ENCODE results near the gene IL4R. TPM values are rescaled to one million over a fixed set of nuclear protein-coding genes. Genes with fewer than 3 reads are reported as not detected.

The IL4R gene
- total RNA-seq, 1 donor from 2014 or later = 143 TPM

GRCh38 chr16:27303256-27304100 lies 10.3 kb upstream of the IL4R start:
- H3K36me3 ChIP-seq = no peaks in the 10 kb centered on the region
- intact Hi-C loops (cut with DNase I) = no loop called here
- DNase-seq (no peak), ATAC-seq (no peak)
- no peaks in the 10 kb centered on the region for H3K9me3 ChIP-seq
- TF ChIP-seq, protein P1, sequence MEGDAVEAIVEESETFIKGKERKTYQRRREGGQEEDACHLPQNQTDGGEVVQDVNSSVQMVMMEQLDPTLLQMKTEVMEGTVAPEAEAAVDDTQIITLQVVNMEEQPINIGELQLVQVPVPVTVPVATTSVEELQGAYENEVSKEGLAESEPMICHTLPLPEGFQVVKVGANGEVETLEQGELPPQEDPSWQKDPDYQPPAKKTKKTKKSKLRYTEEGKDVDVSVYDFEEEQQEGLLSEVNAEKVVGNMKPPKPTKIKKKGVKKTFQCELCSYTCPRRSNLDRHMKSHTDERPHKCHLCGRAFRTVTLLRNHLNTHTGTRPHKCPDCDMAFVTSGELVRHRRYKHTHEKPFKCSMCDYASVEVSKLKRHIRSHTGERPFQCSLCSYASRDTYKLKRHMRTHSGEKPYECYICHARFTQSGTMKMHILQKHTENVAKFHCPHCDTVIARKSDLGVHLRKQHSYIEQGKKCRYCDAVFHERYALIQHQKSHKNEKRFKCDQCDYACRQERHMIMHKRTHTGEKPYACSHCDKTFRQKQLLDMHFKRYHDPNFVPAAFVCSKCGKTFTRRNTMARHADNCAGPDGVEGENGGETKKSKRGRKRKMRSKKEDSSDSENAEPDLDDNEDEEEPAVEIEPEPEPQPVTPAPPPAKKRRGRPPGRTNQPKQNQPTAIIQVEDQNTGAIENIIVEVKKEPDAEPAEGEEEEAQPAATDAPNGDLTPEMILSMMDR (IDR thresholded peaks at IDR 0.05) = no peak
- no peaks in the 10 kb centered on the region for H3K27me3 ChIP-seq (ENCODE audit: low read depth)
- no peak overlapping the region for H3K4me3 ChIP-seq
- H3K27ac ChIP-seq = no peak overlapping the region
- peaks cover 13% of the 10 kb centered on the region for H3K4me1 ChIP-seq

- TF ChIP-seq, protein P1 (IDR thresholded peaks at IDR 0.05) = no peak
- H3K36me3 ChIP-seq = no peaks in the 10 kb centered on the region
- no peak overlapping the region for H3K4me3 ChIP-seq
- no peaks in the 10 kb centered on the region for H3K27me3 ChIP-seq (ENCODE audit: low read depth)
- H3K9me3 ChIP-seq = no peaks in the 10 kb centered on the region
- no peak overlapping the region for H3K27ac ChIP-seq
- ATAC-seq (no peak), DNase-seq (no peak)
- H3K4me1 ChIP-seq = peaks cover 13% of the 10 kb centered on the region
- intact Hi-C loops (cut with DNase I) = no loop called here
Observed at GRCh38 chr16:27304102-27304501, 9.7 kb upstream of the IL4R start.

GRCh38 chr16:27304881-27305745 lies 8.7 kb upstream of the IL4R start:
- TF ChIP-seq, protein P1 (IDR thresholded peaks at IDR 0.05) = no peak
- DNase-seq = no peak
- Histone ChIP-seq H3K27me3 (ENCODE audit: low read depth) (no peaks in the 10 kb centered on the region), H3K4me3 (no peak overlapping the region), H3K27ac (peak overlapping the region; percentile 18), H3K9me3 (no peaks in the 10 kb centered on the region), H3K36me3 (no peaks in the 10 kb centered on the region), H3K4me1 (peaks cover 13% of the 10 kb centered on the region)
- peak; percentile 59 to 71 for ATAC-seq
- intact Hi-C loops (cut with DNase I) = no loop called here

DNA sequence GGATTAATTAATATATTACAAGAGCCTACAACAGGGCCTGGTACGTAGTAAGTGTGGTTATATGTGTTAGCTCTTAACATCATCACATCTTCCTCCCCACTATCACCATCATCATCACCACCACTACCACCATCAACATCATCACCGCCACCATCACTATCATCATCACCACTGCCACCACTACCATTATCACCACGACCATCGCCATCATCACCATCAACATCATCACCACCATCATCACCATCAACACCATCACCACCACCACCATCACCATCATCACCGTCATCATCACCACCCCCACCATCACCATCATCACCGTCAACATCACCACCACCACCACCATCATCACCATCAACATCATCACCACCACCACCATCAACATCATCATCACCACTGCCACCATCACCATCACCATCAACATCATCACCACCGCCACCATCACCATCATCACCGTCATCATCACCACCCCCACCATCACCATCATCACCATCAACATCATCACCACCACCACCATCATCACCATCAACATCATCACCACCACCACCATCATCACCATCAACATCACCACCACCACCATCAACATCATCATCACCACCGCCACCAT lies 7.8 kb upstream of the IL4R start:
- DNase-seq = no peak
- TF ChIP-seq, protein P1 (IDR thresholded peaks at IDR 0.05) = no peak
- Histone ChIP-seq H3K9me3 (no peaks in the 10 kb centered on the region), H3K4me1 (peaks cover 13% of the 10 kb centered on the region), H3K27me3 (ENCODE audit: low read depth) (no peaks in the 10 kb centered on the region), H3K4me3 (no peak overlapping the region), H3K27ac (no peak overlapping the region), H3K36me3 (no peaks in the 10 kb centered on the region)
- intact Hi-C loops (cut with DNase I) = no loop called here
- ATAC-seq = no peak

DNA sequence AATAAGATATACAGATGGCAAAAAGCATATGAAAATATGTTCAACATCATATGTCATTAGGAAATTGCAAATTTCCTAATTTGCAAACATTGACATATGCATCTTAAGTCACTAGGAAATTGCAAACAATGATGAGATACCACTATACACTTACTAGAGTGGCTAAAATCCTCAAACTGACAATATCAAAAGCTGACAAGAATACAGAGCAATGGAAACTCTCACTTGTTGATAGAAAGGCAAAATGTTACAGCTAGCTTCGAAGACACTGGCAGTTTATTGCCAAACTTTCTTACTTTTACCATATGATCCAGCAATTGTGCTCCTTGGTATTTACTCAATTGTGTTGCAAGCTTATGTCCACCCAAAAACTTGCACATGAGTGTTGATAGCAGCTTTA lies 5.0 kb upstream of the IL4R start:
- H3K4me1 ChIP-seq = peaks cover 21% of the 10 kb centered on the region
- no peak for ATAC-seq

More for the DNA sequence above, 5.0 kb upstream of the IL4R start:
- intact Hi-C loops (cut with DNase I) = no loop called here
- no peak for DNase-seq
- H3K9me3 ChIP-seq = no peaks in the 10 kb centered on the region
- H3K27me3 ChIP-seq (ENCODE audit: low read depth) = no peaks in the 10 kb centered on the region
- TF ChIP-seq, protein P1 (IDR thresholded peaks at IDR 0.05) = no peak
- H3K4me3 ChIP-seq = no peak overlapping the region
- H3K36me3 ChIP-seq = no peaks in the 10 kb centered on the region
- no peak overlapping the region for H3K27ac ChIP-seq

Data from lower lobe of right lung (tissue), 2 donors.